ENCODE data around the gene MAST4.

- TF ChIP-seq CTCF (IDR thresholded peaks at IDR 0.05) (no peak), POLR2A (IDR thresholded peaks at IDR 0.05) (no peak)
These were observed 336.3 kb downstream of the MAST4 start for GRCh38 chr5:66932457-66932856.

Measured in esophagus squamous epithelium (tissue), 4 donors.